ENCODE results near the gene EVI2A. TPM values are rescaled to one million over a fixed set of nuclear protein-coding genes. Genes with fewer than 3 reads are reported as not detected.
"Not testable (repeated sequence)": the region's sequence is repeated elsewhere in the genome, so short reads cannot be mapped to it uniquely, and the experiment has no call there.

EVI2A gene
- total RNA-seq, 2 donors from 2014 or later: 2.6 to 4.9 TPM

GRCh38 chr17:31313982-31314781 is 7.2 kb downstream of the EVI2A start, which contains the start of gene EVI2B:
Gene EVI2B (minus strand): TSS chr17:31314054. CDS start chr17:31305609, 8,445 bp downstream.
- 76% methylated on average over 3 of the region's 3 CpGs for WGBS
- Histone ChIP-seq H3K9me3 (no peaks in the 10 kb centered on the region), H3K4me1 (replicated peaks) (no peaks in the 10 kb centered on the region), H3K27ac (no peak within 1 kb of the TSS), H3K4me3 (no peak within 1 kb of the TSS), H3K27me3 (replicated peaks; ENCODE audit: insufficient read depth) (no peaks in the 10 kb centered on the region), H3K36me3 (no peaks in the 10 kb centered on the region)
- no peak for DNase-seq (ENCODE audit: low spot score)
- intact Hi-C loops (cut with DNase I): no loop called here
- no peak for TF ChIP-seq CTCF (IDR thresholded peaks at IDR 0.05)
- no peak for TF ChIP-seq POLR2A (IDR thresholded peaks at IDR 0.05)
- TF ChIP-seq POLR2AphosphoS5 (IDR thresholded peaks at IDR 0.05): no peak

GRCh38 chr17:31312223-31312622 is 9.2 kb downstream of the EVI2A start:
- H3K27ac ChIP-seq; H3K4me3 ChIP-seq; H3K4me1 ChIP-seq (replicated peaks); H3K9me3 ChIP-seq; H3K27me3 ChIP-seq (replicated peaks; ENCODE audit: insufficient read depth); intact Hi-C loops (cut with DNase I); H3K36me3 ChIP-seq; DNase-seq (ENCODE audit: low spot score): not testable (repeated sequence)
- 84% methylated on average over 7 of the region's 7 CpGs for WGBS

DNA sequence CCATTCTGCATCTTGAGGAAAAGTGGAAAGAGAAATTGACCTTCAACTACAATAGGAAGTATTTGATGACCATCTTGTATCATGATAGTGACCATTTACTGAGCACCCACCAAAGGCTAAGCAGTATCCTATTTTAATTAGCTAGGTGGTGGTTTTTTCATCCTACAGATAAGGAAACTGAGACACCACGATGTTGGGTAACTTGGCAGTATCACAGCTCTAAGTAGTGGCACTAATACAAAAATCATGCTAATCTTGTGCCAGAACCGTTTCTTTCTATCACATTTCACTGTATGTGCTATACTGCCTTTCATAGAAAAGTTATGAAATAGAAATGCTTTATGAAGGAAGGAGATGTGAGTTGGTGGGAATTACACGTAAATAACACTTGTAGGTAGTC is 9.9 kb downstream of the EVI2A start:
- Histone ChIP-seq H3K36me3 (no peaks in the 10 kb centered on the region), H3K27ac (no peak overlapping the region), H3K4me3 (no peak overlapping the region), H3K9me3 (no peaks in the 10 kb centered on the region), H3K27me3 (replicated peaks; ENCODE audit: insufficient read depth) (no peaks in the 10 kb centered on the region), H3K4me1 (replicated peaks) (no peaks in the 10 kb centered on the region)
- no peak for TF ChIP-seq CTCF (IDR thresholded peaks at IDR 0.05)
- TF ChIP-seq POLR2AphosphoS5 (IDR thresholded peaks at IDR 0.05): no peak
- no peak for TF ChIP-seq POLR2A (IDR thresholded peaks at IDR 0.05)
- no peak for DNase-seq (ENCODE audit: low spot score)
- intact Hi-C loops (cut with DNase I): no loop called here
- WGBS: 93% methylated on average over 3 of the region's 3 CpGs

GRCh38 chr17:31310886-31311285 is 10.5 kb downstream of the EVI2A start:
- H3K27ac ChIP-seq: no peak overlapping the region
- H3K4me3 ChIP-seq: no peak overlapping the region
- H3K27me3 ChIP-seq (replicated peaks; ENCODE audit: insufficient read depth): no peaks in the 10 kb centered on the region
- WGBS: 85% methylated on average over 7 of the region's 7 CpGs
- TF ChIP-seq POLR2A (IDR thresholded peaks at IDR 0.05) (no peak), POLR2AphosphoS5 (IDR thresholded peaks at IDR 0.05) (no peak), CTCF (IDR thresholded peaks at IDR 0.05) (no peak)
- H3K9me3 ChIP-seq: no peaks in the 10 kb centered on the region
- no peaks in the 10 kb centered on the region for H3K4me1 ChIP-seq (replicated peaks)
- no peak for DNase-seq (ENCODE audit: low spot score)
- intact Hi-C loops (cut with DNase I): no loop called here
- H3K36me3 ChIP-seq: no peaks in the 10 kb centered on the region

- Histone ChIP-seq H3K36me3 (no peaks in the 10 kb centered on the region), H3K4me3 (no peak overlapping the region), H3K9me3 (no peaks in the 10 kb centered on the region), H3K4me1 (replicated peaks) (no peaks in the 10 kb centered on the region), H3K27me3 (replicated peaks; ENCODE audit: insufficient read depth) (no peaks in the 10 kb centered on the region), H3K27ac (no peak overlapping the region)
- no peak for DNase-seq (ENCODE audit: low spot score)
- intact Hi-C loops (cut with DNase I): no loop called here
- 57% methylated on average over 2 of the region's 2 CpGs for WGBS
- TF ChIP-seq POLR2A (IDR thresholded peaks at IDR 0.05): no peak
- no peak for TF ChIP-seq POLR2AphosphoS5 (IDR thresholded peaks at IDR 0.05)
- no peak for TF ChIP-seq CTCF (IDR thresholded peaks at IDR 0.05)
Measured at GRCh38 chr17:31310260-31310659, 11.2 kb downstream of the EVI2A start.

Data from prostate gland (tissue), 2 donors.